Measurements from ENCODE around the gene TUT4.
A peak's percentile ranks its signal among the peaks of the same experiment; 100 is the strongest.

DNA sequence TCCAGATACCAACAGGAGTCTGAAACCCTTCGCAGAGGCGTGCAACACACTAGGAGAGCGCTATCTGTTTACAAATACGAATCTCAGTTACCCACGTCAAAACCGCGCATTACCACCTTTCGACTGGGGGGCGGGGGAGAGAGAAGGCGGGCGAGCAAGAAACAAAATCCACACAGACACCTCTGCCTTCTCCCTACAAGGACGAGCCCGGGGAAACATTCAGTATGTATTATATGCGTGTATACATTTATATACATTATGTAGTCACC is 722 bp downstream of the TUT4 start:
- TF ChIP-seq, protein P1, sequence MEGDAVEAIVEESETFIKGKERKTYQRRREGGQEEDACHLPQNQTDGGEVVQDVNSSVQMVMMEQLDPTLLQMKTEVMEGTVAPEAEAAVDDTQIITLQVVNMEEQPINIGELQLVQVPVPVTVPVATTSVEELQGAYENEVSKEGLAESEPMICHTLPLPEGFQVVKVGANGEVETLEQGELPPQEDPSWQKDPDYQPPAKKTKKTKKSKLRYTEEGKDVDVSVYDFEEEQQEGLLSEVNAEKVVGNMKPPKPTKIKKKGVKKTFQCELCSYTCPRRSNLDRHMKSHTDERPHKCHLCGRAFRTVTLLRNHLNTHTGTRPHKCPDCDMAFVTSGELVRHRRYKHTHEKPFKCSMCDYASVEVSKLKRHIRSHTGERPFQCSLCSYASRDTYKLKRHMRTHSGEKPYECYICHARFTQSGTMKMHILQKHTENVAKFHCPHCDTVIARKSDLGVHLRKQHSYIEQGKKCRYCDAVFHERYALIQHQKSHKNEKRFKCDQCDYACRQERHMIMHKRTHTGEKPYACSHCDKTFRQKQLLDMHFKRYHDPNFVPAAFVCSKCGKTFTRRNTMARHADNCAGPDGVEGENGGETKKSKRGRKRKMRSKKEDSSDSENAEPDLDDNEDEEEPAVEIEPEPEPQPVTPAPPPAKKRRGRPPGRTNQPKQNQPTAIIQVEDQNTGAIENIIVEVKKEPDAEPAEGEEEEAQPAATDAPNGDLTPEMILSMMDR (IDR thresholded peaks at IDR 0.05), result no peak
- TF ChIP-seq POLR2AphosphoS5 (IDR thresholded peaks at IDR 0.05), result peak; percentile 60
- no peak for TF ChIP-seq POLR2A (IDR thresholded peaks at IDR 0.05)
